CD4-positive, alpha-beta T cell (primary cell): ENCODE results near the gene FGR. TPM values are rescaled to one million over a fixed set of nuclear protein-coding genes. Genes with fewer than 3 reads are reported as not detected.

Experiments
- ATAC-seq: fragments of 200-7000 bp; cut with Tn5 transposase; one replicate; pipeline ENCODE4 v1.10.0; 2022; ENCODE audit warnings: mild to moderate bottlenecking; ENCODE audit not compliant: poor library complexity
- CTCF ChIA-PET: fragments of 350-600 bp; sonication (Branson Sonifier 250); formaldehyde crosslinking; loops from one replicate; lab custom pipeline; 2021; ENCODE audit warnings: antibody characterized with exemption, inconsistent platforms; lab: Charles Lee
- POLR2A ChIA-PET: fragments of 350-600 bp; sonication (Branson Sonifier 250); formaldehyde crosslinking; loops from one replicate; lab custom pipeline; 2021; ENCODE audit warnings: antibody characterized with exemption, inconsistent platforms; lab: Charles Lee
- DNase-seq, 14 experiments: peaks; one replicate each; pipeline ENCODE4 v3.0.0-alpha.2; 2013 to 2020; ENCODE audit warnings: mixed read lengths in 2 of 14
- H3K27ac ChIP-seq, 2 donors: one replicate each; pipeline versions ENCODE4 v1.5.1 to v1.7.0; 2013; ENCODE audit warnings: low read length in 2 of 2, low read depth in 1 of 2, mild to moderate bottlenecking in 1 of 2
- H3K27me3 ChIP-seq, 2 experiments: 1 replicate in 1 of 2; 2 replicates in 1 of 2; pipeline versions ENCODE4 v1.6.1 to v1.7.0; 2013; ENCODE audit warnings: low read length in 2 of 2, control low read depth in 1 of 2, mild to moderate bottlenecking in 1 of 2, moderate library complexity in 1 of 2; ENCODE audit not compliant: insufficient read depth in 2 of 2, control insufficient read depth in 1 of 2
- H3K36me3 ChIP-seq: one replicate; pipeline ENCODE4 v1.6.1; 2013; ENCODE audit warnings: low read length, control low read depth; ENCODE audit not compliant: insufficient read depth
- H3K4me1 ChIP-seq: one replicate; pipeline ENCODE4 v1.6.1; 2013; ENCODE audit warnings: low read length, control low read depth; ENCODE audit not compliant: insufficient read depth
- H3K4me3 ChIP-seq: one replicate; pipeline ENCODE4 v1.5.1; 2013; ENCODE audit warnings: mild to moderate bottlenecking, low read length, moderate library complexity
- H3K9me3 ChIP-seq, 2 experiments: 1 replicate in 1 of 2; 2 replicates in 1 of 2; pipeline versions ENCODE4 v1.6.1 to v1.7.0; 2013; ENCODE audit warnings: low read length in 2 of 2, mild to moderate bottlenecking in 2 of 2, control low read depth in 1 of 2, moderate library complexity in 1 of 2; ENCODE audit not compliant: control insufficient read depth in 1 of 2, insufficient read depth in 1 of 2
- H3K27ac Mint-ChIP-seq: one replicate; pipeline ENCODE4 v1.8.0; 2020; ENCODE audit warnings: mixed read lengths
- H3K27me3 Mint-ChIP-seq: one replicate; pipeline ENCODE4 v1.8.0; 2021; ENCODE audit warnings: mixed read lengths
- H3K36me3 Mint-ChIP-seq: one replicate; pipeline ENCODE4 v1.8.0; 2021; ENCODE audit warnings: low read depth, mixed read lengths
- H3K4me1 Mint-ChIP-seq: one replicate; pipeline ENCODE4 v1.8.0; 2021; ENCODE audit warnings: low read depth, mixed read lengths
- H3K4me3 Mint-ChIP-seq: one replicate; pipeline ENCODE4 v1.8.0; 2020; ENCODE audit warnings: mild to moderate bottlenecking, mixed read lengths
- H3K9me3 Mint-ChIP-seq: one replicate; pipeline ENCODE4 v1.8.0; 2020; ENCODE audit warnings: mixed read lengths
- intact Hi-C, 2 experiments: fragments of 100-400 bp; cut with DNase I in 1 of 2; cut with micrococcal nuclease in 1 of 2; formaldehyde crosslinking; loops; one replicate each; pipeline versions ENCODE4 v1.15.1 to v1.9.0; 2023 to 2025; cut with DNase I, micrococcal nuclease
- total RNA-seq, 174 experiments: library from RNA in 2 of 174; stranded (reverse) in 2 of 174; gene quantifications; one replicate each; pipeline ENCODE4 v1.2.3 and lab custom pipeline; 2021 to 2026
- TF ChIP-seq, protein P1 (sequence below): fragments of 200-600 bp; IDR thresholded peaks from one replicate; pipeline ENCODE4 v1.8.0; 2022; ENCODE audit warnings: antibody characterized with exemption, mild to moderate bottlenecking

FGR gene
- total RNA-seq, 2 experiments from 2014 or later: 3.0 to 3.2 TPM

DNA sequence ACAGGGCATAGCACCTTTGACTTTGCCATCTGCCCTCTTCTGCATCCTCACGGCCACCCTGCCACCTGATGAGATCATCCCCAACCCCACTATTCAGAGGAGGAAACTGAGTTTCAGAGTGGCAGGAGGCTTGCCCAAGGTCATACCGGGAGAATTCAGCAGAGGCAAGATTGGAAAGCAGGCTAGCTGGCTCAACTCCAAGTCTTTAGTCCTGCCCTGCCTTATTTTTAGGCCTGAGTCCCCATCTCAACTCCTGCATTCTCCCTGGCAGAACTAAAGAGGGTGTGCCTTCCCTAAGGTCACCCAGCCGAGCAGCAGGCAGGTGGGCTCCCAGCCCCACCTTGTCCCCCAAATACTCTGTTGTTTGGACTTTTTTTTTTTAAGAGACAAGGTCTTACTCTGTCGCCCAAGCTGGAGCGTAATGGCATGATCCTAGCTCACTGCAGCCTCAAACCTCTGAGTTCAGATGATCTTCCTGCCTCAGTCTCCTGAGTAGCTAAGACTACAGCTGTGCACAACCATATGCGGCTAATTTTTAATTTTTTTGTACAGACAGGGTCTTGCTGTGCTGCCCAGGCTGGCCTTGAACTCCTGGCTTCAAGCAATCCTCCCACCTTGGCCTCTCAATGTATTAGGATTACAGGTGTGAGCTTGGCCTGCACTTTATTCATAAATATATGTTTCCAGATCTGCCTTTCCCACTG is 13.8 kb upstream of the FGR start:
- Histone ChIP-seq H3K27ac (no peak overlapping the region), H3K27me3 (no peaks in the 10 kb centered on the region), H3K36me3 (no peaks in the 10 kb centered on the region), H3K4me1 (peaks cover 19% of the 10 kb centered on the region), H3K9me3 (no peaks in the 10 kb centered on the region), H3K4me3 (no peak overlapping the region)
- TF ChIP-seq, protein P1, sequence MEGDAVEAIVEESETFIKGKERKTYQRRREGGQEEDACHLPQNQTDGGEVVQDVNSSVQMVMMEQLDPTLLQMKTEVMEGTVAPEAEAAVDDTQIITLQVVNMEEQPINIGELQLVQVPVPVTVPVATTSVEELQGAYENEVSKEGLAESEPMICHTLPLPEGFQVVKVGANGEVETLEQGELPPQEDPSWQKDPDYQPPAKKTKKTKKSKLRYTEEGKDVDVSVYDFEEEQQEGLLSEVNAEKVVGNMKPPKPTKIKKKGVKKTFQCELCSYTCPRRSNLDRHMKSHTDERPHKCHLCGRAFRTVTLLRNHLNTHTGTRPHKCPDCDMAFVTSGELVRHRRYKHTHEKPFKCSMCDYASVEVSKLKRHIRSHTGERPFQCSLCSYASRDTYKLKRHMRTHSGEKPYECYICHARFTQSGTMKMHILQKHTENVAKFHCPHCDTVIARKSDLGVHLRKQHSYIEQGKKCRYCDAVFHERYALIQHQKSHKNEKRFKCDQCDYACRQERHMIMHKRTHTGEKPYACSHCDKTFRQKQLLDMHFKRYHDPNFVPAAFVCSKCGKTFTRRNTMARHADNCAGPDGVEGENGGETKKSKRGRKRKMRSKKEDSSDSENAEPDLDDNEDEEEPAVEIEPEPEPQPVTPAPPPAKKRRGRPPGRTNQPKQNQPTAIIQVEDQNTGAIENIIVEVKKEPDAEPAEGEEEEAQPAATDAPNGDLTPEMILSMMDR: no peak
- no peaks in the 10 kb centered on the region for H3K9me3 Mint-ChIP-seq
- no peak overlapping the region for H3K27ac Mint-ChIP-seq
- intact Hi-C loops: no loop called here
- ChIA-PET POLR2A (interaction anchor here (1.3 kb wide), 1 partner anchor 14 kb away, joined by 6 read pairs; no protein-coding TSS in a partner anchor), CTCF (interaction anchor here (2.7 kb wide), 1 partner anchor 14 kb away, joined by 12 read pairs; no protein-coding TSS in a partner anchor)
- H3K36me3 Mint-ChIP-seq: no peaks in the 10 kb centered on the region
- H3K27me3 Mint-ChIP-seq: no peaks in the 10 kb centered on the region
- peaks cover 23% of the 10 kb centered on the region for H3K4me1 Mint-ChIP-seq
- no peak for DNase-seq
- no peak overlapping the region for H3K4me3 Mint-ChIP-seq
- ATAC-seq: no peak

DNA sequence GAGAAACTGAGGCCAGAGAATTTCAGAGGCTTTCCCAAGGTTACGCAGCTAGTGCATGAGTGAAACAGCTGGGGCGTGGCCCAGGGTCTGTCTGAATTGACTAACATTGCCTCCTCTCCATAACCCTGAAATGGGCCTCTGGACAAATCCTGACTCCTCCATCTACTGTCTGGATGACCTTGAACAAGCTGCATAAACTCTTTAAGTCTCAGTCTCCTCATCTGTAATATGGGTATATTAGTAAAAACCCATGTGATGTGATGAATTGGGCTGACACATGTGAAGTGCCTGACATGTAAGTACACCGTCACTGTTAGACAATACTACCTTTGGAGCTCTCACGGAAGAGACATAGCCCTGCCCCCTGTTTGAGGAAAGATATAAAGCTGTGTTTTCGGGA is 12.3 kb upstream of the FGR start:
- no peak overlapping the region for H3K4me3 Mint-ChIP-seq
- intact Hi-C loops: no loop called here
- TF ChIP-seq, protein P1: no peak
- ATAC-seq (no peak), DNase-seq (no peak)
- no peaks in the 10 kb centered on the region for H3K36me3 ChIP-seq
- peaks cover 24% of the 10 kb centered on the region for H3K4me1 ChIP-seq
- H3K9me3 ChIP-seq: no peaks in the 10 kb centered on the region
- no peak overlapping the region for H3K4me3 ChIP-seq
- H3K36me3 Mint-ChIP-seq: no peaks in the 10 kb centered on the region
- no peaks in the 10 kb centered on the region for H3K27me3 ChIP-seq
- no peaks in the 10 kb centered on the region for H3K9me3 Mint-ChIP-seq
- POLR2A ChIA-PET: interaction anchor here (0.9 kb wide), 1 partner anchor 25 kb away, joined by 3 read pairs; the partner anchor contains the start of gene IFI6
- no peaks in the 10 kb centered on the region for H3K27me3 Mint-ChIP-seq
- no peak overlapping the region for H3K27ac Mint-ChIP-seq
- no peak overlapping the region for H3K27ac ChIP-seq
- peaks cover 28% of the 10 kb centered on the region for H3K4me1 Mint-ChIP-seq
- CTCF ChIA-PET: interaction anchor here (1.1 to 2.0 kb wide), 4 partner anchors 11 to 22 kb away, joined by 3 to 6 read pairs (median 4); no protein-coding TSS in a partner anchor

DNA sequence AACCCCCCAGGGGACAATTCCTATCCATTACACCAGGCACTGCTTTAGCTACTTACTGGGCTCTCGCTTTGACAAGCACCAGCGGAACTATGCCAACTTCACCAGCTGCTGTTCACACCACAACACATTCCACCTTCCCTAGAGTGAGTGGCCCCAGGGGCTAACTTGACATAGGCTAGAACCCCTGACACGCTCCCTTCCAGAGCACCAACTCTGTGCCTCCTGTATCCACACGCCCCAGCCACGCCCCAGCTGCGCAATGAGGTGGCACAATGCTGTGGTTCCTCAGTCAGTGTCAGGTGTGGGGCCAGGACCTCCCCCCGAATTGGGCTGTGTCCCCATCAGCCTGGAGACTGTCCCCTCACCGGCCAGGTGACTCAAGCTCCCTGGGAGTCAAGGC is 11.7 kb upstream of the FGR start:
- Histone ChIP-seq H3K9me3 (no peaks in the 10 kb centered on the region), H3K36me3 (no peaks in the 10 kb centered on the region), H3K4me3 (no peak overlapping the region), H3K27ac (no peak overlapping the region), H3K27me3 (no peaks in the 10 kb centered on the region), H3K4me1 (peaks cover 24% of the 10 kb centered on the region)
- ATAC-seq: no peak
- TF ChIP-seq, protein P1: no peak
- Mint-ChIP-seq H3K27me3 (no peaks in the 10 kb centered on the region), H3K36me3 (no peaks in the 10 kb centered on the region), H3K27ac (no peak overlapping the region), H3K4me1 (peaks cover 28% of the 10 kb centered on the region), H3K9me3 (no peaks in the 10 kb centered on the region), H3K4me3 (no peak overlapping the region)
- intact Hi-C loops: no loop called here
- POLR2A ChIA-PET: interaction anchor here (0.9 to 1.1 kb wide), 2 partner anchors 16 to 25 kb away, joined by 3 to 6 read pairs; partner anchors contain the start of gene IFI6
- DNase-seq: no peak
- CTCF ChIA-PET: interaction anchor here (1.4 to 2.0 kb wide), 3 partner anchors 14 to 23 kb away, joined by 4 to 6 read pairs (median 5); no protein-coding TSS in a partner anchor
